Cardiac fibroblast (primary cell): ENCODE measurements around the gene SHC3.

Source experiments
- DNase-seq, 2 donors: peaks; one replicate each; pipeline versions ENCODE4 v3.0.0 to v3.0.0-alpha.2; 2010; ENCODE audit warnings: low read depth in 2 of 2
- H3K4me3 ChIP-seq, 2 donors: replicated peaks in 1 of 2; 1 replicate in 1 of 2; 2 replicates in 1 of 2; pipeline ENCODE4 v1.5.1; 2011; ENCODE audit warnings: low read depth in 2 of 2, low read length in 2 of 2, mild to moderate bottlenecking in 2 of 2, moderate library complexity in 1 of 2
- CTCF ChIP-seq: IDR thresholded peaks from one replicate; pipeline ENCODE4 v1.5.1; 2011; ENCODE audit warnings: low read depth, mild to moderate bottlenecking, low read length, inconsistent platforms

The SHC3 gene

GRCh38 chr9:88986776-88987175 is 191.8 kb downstream of the SHC3 start:
- DNase-seq: no peak
- no peak overlapping the region for H3K4me3 ChIP-seq
- no peak for TF ChIP-seq CTCF

- TF ChIP-seq CTCF: no peak
- H3K4me3 ChIP-seq: no peak overlapping the region
- DNase-seq: no peak
Observed at GRCh38 chr9:88985616-88986015, 193.0 kb downstream of the SHC3 start.

GRCh38 chr9:88984543-88984883 is 194.1 kb downstream of the SHC3 start:
- H3K4me3 ChIP-seq: no peak overlapping the region
- DNase-seq: no peak
- no peak for TF ChIP-seq CTCF

- TF ChIP-seq CTCF: no peak
- no peak overlapping the region for H3K4me3 ChIP-seq
- DNase-seq: no peak
Observed at GRCh38 chr9:88983865-88984542, 194.6 kb downstream of the SHC3 start.

- no peak for TF ChIP-seq CTCF
- no peak overlapping the region for H3K4me3 ChIP-seq
- peak; percentile 45 to 61 for DNase-seq
Observed at GRCh38 chr9:88980740-88981203, 197.8 kb downstream of the SHC3 start.

GRCh38 chr9:88979791-88980190 is 198.8 kb downstream of the SHC3 start:
- no peak overlapping the region for H3K4me3 ChIP-seq
- no peak for DNase-seq
- TF ChIP-seq CTCF: no peak

GRCh38 chr9:88979021-88979420 is 199.6 kb downstream of the SHC3 start:
- no peak overlapping the region for H3K4me3 ChIP-seq
- no peak for DNase-seq
- no peak for TF ChIP-seq CTCF
